Ureter (tissue), 1 donor: ENCODE results near the gene PATZ1. TPM values are rescaled to one million over a fixed set of nuclear protein-coding genes. Genes with fewer than 3 reads are reported as not detected.
"Not testable (repeated sequence)": the region's sequence is repeated elsewhere in the genome, so short reads cannot be mapped to it uniquely, and the experiment has no call there.

Experiments
- DNase-seq: peaks from one replicate; pipeline ENCODE4 v3.0.0-alpha.2; 2020; ENCODE audit warnings: low spot score
- total RNA-seq: library from RNA; stranded (reverse); gene quantifications from one replicate; pipeline ENCODE4 v1.2.4, GENCODE V29; 2023
- donor health status: DM: yes; HTN: yes; CAD: no.

PATZ1 gene, protein sequence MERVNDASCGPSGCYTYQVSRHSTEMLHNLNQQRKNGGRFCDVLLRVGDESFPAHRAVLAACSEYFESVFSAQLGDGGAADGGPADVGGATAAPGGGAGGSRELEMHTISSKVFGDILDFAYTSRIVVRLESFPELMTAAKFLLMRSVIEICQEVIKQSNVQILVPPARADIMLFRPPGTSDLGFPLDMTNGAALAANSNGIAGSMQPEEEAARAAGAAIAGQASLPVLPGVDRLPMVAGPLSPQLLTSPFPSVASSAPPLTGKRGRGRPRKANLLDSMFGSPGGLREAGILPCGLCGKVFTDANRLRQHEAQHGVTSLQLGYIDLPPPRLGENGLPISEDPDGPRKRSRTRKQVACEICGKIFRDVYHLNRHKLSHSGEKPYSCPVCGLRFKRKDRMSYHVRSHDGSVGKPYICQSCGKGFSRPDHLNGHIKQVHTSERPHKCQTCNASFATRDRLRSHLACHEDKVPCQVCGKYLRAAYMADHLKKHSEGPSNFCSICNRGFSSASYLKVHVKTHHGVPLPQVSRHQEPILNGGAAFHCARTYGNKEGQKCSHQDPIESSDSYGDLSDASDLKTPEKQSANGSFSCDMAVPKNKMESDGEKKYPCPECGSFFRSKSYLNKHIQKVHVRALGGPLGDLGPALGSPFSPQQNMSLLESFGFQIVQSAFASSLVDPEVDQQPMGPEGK
- total RNA-seq, result 58.5 TPM

DNA sequence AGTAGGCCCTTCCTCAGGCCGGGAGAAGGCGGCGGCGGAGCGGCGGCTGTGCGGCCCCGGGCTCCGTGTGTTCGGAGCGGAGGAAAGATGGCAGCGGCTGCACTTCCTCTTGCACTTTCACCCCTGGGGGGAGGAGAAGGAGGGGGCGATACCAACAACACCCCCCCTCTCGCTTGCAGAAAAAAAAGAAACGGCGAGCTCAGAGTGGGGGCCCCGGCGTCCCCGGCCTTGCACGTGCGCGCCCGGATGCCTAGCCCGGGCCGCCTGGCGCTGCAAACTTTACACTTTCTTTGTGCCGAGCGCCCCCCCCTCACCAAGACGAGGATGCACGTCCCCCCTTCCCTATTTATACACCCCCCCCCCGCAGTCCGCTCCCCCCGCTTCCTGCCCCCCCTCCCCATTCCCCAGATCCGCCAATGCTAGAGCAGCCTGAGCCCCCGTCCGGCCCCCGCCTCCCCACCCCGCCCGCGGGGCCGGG is at the start of gene PATZ1:
Gene PATZ1 (minus strand): TSS at position 92 of the 478 bp plus-strand sequence. CDS start 744 bp downstream, outside the sequence.
- DNase-seq, result peak; percentile 88

DNA sequence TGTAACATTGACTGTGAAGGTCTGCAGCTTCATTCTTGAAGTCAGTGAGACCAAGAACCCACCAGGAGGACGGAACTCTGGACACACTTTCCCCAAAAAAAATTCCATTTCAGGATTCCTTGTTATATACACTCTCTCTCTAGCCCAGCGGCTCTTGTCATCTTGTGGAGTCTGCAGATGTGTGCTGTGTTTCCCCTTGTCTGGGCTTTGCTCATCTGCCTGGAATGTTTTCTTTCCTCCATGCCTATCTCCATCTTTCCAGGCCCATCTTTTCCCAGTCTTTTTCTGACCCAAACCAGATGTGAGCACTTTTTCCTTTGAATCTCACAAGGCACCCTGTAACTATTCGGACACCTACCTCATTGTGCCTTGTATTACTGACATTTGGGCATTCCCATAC is 48.2 kb upstream of the PATZ1 start:
- no peak for DNase-seq

DNA sequence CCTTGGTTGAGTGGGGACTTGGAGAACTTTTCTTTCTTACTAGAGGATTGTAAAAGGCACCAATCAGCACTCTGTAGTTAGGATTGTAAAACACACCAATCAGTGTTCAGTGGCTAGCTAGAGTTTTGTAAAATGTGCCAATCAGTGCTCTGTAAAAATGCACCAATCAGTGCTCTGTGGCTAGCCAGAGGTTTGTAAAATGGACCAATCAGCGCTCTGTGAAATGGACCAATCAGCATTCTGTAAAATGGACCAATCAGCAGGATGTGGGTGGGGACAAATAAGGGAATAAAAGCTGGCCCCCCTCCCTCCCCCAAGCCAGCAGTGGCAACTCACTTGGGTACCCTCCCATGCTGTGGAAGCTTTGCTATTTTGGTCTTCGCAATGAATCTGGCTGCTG is 47.7 kb upstream of the PATZ1 start:
- DNase-seq, result no peak

DNA sequence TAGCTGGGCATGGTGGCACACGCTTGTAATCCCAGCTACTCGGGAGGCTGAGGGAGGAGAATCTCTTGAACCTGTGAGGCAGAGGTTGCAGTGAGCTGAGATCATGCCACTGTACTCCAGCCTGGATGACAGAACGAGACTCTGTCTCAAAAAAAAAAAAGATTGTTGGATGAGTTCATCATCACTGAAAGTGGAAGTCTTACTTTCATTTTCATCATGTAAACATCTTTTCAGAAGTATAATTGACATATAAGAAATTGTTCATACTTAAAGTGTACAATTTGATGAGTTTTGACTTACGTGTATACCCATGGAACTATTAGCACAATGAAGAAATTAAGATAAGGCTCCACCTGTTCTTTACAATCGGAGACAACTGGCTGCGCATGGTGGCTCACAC is 32.5 kb upstream of the PATZ1 start:
- not testable (repeated sequence) for DNase-seq

DNA sequence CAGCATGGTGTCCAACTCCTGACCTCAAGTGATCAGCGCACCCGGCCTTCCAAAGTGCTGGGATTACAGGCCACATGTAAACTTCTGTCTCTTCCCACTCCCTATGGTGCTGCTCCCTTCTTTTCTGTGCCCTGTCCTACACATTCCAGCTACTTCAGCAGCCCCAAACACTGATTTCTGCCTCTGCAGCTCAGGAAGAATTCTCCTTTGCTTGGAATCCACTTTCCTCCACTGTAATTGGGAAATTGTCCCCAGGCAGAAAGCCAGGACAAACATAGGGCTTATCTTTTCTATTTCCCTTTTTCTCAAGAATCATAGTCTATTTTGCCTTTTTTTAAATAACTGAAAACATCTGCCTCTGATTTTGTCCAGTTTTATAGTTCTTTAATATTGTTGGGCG is 32.0 kb upstream of the PATZ1 start:
- no peak for DNase-seq

DNA sequence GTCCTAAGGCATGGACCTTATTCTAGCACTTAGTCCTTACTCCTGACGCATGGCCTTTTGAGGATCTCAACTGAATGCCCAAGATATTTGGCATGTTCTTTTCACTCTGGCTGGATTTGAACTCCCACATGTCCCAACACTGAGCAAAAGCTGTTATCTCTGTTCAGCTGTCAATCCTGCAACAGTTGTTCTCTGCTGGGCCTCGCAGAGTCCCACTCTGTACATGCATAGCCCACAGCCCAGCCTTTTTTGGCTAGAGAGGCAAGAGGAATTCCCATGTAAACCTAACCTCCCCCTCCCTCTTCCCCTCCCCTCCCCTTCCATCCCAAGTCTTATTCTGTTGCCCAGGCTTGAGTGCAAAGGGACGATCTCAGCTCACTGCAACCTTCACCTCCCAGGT is 31.5 kb upstream of the PATZ1 start:
- DNase-seq, result no peak

DNA sequence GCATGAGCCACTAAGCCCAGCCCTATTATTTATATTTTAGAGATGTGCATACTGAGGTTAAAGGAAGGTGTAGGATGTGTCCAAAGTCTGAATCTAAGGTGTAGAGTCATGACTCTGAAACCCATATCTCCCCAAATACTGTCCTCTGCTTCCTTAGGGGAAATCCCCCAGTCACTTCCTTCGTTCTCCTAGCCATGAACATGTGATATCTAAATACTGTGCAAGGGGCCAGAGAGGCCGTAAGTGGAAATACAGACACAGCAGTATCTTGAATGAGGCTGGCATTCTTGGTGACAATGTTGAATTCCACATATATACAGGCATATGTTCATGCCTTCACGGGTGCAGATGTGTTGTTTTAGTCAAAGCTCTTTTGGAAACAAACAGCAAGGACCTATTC is 21.3 kb upstream of the PATZ1 start:
- no peak for DNase-seq

DNA sequence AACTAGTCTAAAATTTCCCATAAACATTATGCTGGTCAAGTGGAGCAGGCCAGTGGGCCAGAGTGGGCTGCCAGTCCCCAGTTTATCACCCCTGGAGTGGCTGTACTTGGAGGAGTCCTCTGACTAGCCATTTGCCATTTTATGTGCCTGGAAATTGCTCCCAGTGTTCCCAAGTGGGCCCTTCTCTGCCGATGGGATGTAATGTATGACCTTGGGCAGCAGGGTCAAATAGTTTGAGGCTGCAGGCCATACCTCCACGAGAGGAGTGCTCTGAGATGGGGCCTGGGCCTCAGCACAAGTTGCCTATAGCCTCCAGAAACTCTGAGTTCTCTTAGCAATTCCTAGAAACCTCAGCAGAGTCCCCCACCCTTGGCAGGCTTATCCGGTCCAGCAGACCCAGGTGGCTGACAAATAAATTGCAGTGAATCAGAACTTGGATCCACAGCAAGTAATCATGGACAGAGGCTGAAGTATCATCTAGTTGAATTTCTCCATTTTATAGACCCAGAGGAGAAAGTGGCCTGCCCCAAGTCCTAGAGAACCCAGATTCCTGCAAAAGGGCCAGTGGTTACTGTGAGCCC is 17.8 kb upstream of the PATZ1 start:
- DNase-seq, result no peak

DNA sequence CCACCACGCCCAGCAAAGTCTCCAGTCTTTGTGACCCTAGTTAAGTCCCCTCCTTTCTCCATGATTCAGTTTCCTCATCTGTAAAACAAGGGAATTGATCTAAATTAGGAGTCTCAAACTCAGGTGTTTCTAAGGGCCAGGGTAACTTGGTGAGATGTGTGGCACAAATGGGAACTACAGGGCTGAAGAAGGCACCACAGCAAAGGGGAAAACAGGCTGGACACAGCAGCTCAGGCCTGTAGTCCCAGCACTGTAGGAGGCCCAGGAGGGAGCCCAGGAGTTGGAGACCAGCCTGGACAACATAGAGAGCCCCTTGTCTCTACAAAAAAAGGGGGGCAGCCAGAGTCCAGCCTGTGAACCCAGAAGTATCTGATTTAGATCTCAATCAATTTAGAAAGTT is 15.6 kb upstream of the PATZ1 start:
- DNase-seq, result no peak

DNA sequence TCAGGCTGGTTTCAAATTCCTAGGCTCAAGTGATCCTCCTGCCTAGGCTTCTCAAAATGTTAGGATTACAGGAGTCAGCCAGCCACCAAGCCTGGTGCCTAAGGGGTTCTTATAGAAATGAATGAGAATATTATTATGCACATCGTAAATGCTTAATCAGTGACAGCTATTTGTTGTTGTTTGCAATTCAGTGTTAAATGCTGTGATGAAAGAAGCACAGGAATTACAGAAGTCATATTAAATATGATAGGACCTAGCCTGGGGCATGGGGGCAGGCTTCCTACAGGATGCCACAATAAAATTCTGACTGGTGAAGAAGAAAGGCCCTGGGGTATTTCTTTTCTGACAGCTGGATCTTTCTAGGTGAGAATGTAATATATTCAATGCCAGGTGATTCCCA is 13.9 kb upstream of the PATZ1 start:
- no peak for DNase-seq

DNA sequence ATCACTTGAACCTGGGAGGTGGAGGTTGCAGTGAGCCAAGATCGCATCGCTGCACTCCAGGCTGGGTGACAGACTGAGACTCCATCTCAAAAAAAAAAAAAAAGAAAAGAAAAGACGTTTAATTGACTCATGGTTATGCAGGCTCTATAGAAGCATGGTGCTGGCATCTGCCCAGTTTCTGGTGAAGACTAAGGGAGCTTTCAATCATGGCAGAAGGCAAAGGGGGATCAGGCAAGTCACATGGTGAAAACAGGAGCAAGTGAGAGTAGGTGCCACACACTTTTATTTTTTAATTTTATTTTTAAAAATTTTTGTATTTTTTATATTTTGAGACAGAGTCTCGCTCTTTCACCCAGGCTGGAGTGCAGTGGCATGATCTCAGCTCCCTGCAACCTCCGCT is 8.4 kb upstream of the PATZ1 start:
- no peak for DNase-seq

DNA sequence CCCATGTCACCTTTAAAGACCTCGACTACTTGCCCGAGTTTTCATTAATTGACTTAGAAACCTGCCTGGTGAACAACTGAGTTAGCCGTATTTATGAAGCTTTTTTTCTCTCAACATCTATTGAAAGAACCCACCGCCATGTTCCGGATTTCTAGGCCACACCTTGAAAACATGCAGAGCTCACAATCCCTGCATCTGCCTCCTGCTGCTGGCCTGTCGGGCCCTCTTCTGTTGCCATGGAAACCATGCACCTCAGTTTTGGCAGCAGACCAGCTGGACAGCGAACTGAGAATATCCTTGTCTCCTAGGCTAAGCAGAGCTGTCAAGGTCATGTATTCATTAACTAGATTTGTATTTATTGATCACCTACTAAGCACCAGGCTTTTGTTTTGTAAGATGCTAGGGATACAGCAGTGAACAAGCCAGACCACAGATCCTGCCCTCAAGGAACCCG is 4.3 kb upstream of the PATZ1 start:
- no peak for DNase-seq

DNA sequence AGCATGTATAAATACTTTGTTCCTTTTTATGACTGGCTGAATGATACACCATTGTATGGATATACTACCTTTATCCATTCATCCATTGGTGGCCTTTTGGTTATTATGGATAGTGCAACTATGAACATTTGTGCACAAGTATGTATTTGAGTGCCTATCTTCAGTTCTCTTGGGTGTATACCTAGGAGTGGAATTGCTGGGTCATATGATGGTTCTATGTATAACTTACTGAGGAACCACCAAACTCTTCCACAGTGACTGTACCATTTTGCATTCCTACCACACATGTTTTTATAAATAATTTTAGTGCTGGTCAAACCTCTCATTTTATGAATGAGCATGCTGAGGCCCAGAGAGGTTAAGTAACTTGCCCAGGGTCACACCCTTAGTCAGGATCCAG is 3.8 kb upstream of the PATZ1 start:
- DNase-seq, result no peak

DNA sequence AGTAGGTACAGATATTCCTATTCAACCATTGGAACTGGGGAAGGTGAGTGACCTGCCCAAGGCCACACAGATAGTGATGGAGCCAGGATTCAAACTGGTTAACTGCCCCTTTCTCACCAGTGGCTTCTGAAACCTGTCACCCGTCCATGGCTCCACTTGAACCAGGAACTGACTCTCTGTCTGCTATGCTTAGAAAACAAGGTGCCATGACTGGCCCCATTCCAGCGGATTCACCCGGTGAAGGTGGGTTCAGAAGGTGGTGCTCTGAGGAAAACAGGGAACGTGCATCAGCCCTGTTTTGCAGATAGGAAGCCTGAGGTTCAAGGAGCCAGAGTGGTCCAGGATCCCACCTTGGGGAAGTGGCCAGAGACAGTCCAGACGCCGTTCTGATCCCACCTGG is 2.6 kb upstream of the PATZ1 start:
- no peak for DNase-seq

DNA sequence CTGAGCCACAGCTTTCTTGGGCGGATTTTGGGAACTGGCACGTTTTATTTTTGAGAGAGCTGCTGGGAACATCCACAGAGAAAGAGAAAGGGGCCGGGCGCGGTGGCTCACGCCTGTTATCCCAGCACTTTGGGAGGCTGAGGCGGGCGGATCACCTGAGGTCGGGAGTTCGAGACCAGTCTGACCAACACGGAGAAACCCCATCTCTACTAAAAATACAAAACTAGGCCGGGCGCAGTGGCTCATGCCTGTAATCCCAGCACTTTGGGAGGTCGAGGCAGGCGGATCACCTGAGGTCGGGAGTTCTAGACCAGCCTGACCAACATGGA is 1.8 kb upstream of the PATZ1 start:
- DNase-seq, result not testable (repeated sequence)

DNA sequence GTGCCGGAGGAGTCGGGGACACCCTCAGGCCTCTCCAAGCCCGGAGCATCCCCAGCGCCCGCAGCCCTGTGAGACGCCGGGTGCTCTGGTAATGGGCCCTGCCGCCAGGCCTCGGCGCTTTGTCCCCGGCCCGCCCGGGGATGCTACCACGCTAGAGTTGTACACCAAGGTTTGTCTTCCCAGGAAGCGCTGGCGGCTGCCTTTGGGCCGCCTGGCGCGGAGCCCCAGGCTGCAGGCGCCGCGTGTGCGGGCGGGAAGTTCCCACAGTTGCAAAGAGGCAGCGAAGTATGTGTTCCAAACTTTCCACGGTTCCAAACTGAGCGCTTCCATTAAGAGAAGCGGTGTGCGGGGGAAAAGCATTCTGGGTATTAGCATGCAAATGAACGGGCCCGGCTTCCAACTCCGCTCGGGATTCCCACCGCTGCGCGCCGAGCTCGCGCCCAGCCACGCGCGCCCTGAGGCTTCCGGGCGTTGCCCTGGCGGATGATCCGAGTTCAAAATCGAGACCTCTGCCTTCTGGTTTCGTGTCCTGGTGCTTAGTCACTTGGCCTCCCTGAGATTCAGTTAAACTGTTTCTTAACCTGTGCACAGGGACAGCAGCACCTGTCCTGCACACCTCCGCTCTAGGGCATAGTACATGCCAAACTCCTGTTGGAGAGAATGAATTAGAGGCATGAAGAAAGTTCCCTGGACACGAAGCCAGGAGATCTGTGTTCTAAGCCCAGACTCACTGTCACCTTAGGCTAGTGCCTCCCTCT is 1.3 kb upstream of the PATZ1 start:
- peak; percentile 77 for DNase-seq

DNA sequence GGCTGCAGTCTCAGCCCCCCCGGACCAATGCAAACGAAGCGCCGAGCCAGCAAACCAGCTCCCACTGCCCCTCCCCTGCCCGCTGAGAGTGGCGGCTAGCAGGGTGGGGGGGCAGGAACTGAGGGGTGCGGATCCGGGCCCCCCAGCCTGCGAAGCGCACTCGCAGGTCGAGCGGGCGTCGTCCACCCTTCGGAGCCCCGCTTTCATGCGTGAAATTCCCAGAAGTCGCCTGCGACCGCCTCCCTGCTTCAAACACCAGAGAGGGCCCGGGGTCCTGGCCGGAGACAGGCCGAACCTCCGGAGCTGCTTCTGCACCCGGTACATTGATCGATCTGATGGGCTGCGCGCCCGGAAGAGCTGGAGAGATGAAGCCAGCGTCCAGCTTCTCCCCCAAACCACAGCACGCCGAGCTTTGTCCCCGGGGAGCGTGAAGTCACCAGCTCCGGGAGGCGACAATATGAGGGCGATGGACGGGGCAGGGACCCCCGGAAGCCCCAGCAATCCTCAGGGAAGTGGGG is 646 bp upstream of the PATZ1 start:
- peak; percentile 70 for DNase-seq

DNA sequence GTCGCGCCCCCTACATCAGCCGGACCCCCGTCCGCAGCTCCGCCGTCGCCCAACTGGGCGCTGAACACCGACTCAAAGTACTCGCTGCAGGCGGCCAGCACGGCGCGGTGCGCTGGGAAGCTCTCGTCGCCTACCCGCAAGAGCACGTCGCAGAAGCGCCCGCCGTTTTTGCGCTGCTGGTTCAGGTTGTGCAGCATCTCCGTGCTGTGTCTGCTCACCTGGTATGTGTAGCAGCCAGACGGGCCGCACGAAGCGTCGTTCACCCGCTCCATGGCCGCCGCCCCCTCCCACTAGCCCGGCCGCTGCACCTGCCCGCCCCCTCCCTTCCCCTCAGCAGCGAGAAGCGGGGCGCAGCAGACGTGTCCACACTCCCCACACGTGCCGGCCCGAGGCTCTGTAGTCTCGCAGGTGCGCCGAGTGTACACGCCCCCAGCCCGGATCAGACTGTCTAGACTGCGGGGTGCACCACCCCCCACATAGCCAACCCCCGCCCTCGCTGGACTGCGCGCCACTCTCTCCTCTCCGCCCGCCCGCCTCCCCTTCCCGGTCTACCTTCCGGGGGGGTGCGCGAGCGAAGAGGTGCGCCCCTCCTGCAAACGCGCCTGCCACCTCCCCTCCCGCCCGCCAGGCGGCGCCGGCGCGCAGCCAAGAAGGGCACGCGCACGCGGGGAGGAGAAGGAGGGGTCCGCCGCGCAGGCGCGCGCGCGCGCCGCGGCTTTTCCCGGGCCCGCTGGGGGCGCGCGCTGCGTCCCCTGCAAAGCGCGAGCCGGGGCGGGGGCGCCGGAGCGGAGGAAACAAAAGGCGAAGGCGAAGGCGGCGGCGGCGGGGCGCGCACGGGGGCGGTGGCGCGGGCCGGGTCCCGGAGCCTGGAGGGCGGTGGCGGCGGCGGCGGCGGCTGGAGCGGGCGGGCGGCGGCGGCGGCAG is 553 bp downstream of the PATZ1 start:
- DNase-seq, result peak; percentile 85

DNA sequence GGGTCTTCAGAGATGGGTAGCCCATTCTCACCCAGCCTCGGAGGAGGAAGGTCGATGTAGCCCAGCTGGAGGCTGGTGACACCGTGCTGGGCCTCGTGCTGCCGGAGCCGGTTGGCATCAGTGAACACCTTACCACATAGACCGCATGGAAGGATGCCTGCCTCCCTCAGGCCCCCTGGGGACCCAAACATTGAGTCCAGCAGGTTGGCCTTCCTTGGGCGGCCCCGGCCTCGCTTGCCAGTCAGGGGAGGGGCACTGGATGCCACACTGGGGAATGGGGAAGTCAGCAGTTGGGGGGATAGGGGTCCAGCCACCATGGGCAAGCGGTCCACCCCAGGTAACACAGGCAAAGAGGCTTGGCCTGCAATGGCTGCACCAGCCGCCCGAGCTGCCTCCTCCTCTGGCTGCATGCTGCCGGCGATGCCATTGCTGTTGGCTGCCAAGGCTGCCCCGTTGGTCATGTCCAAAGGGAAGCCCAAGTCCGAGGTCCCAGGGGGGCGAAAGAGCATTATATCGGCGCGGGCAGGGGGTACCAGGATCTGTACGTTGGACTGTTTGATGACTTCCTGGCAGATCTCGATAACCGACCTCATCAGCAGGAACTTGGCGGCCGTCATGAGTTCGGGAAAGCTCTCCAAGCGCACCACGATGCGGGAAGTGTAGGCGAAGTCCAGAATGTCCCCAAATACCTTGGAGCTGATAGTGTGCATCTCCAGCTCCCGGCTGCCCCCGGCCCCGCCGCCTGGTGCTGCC is 1.4 kb downstream of the PATZ1 start:
- DNase-seq, result peak; percentile 64

DNA sequence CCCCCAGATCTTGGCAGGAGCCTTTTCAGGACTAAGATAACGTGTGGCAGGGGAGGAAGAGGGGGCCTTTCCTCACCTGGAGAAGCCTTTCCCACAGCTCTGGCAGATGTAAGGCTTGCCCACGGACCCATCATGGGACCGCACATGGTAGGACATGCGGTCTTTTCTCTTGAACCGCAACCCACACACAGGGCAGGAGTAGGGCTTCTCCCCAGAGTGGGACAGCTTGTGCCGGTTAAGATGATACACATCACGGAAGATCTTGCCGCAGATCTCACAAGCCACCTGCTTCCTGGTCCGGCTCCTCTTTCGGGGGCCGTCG is 1.9 kb downstream of the PATZ1 start:
- DNase-seq, result no peak
